ENCODE measurements around the gene SLC20A1.

- no peak for TF ChIP-seq EZH2 (IDR thresholded peaks at IDR 0.05; ENCODE audit: insufficient read depth, poor library complexity, severe bottlenecking)
- TF ChIP-seq EZH2phosphoT487 (IDR thresholded peaks at IDR 0.05; ENCODE audit: insufficient read depth, low read depth): no peak
Observed at GRCh38 chr2:112636605-112637288, 9.0 kb upstream of the SLC20A1 start.

Measured in GM23248 (cell line).